Measurements from ENCODE around the gene CFAP77. TPM values are rescaled to one million over a fixed set of nuclear protein-coding genes. Genes with fewer than 3 reads are reported as not detected.

Gene CFAP77
- total RNA-seq, 2 donors from 2014 or later: 2.4 TPM; not detected in 1

DNA sequence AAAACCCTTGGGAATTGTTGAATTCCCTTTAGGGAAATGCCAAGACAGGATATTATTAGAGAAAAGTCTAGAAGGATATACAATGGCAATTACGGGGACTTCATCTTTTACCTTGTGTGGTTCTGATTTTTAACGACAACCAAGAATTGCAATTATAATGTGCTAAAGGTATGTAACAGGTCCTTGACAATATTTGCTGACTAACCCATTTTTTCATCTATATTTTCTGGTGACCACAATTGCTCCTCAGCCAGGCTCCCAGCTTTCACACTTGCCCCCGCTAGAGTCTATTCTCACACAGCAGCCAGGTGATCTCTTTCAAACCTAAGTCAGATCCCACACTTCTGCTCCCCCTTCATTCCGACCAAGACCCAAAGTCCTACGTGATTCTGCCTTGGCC, 206.7 kb downstream of the CFAP77 start:
- Histone ChIP-seq H3K27ac (no peak overlapping the region), H3K27me3 (replicated peaks; ENCODE audit: insufficient read depth) (no peaks in the 10 kb centered on the region), H3K4me1 (replicated peaks) (no peaks in the 10 kb centered on the region), H3K36me3 (peaks cover 0 to 4% of the 10 kb centered on the region in 2 donors), H3K4me3 (no peak overlapping the region), H3K9me3 (no peaks in the 10 kb centered on the region)
- DNase-seq (ENCODE audit: low spot score): no peak
- WGBS: 90% methylated on average over 5 of the region's 5 CpGs
- TF ChIP-seq POLR2AphosphoS5 (IDR thresholded peaks at IDR 0.05) (no peak), POLR2A (IDR thresholded peaks at IDR 0.05) (no peak)
- TF ChIP-seq, protein P1, sequence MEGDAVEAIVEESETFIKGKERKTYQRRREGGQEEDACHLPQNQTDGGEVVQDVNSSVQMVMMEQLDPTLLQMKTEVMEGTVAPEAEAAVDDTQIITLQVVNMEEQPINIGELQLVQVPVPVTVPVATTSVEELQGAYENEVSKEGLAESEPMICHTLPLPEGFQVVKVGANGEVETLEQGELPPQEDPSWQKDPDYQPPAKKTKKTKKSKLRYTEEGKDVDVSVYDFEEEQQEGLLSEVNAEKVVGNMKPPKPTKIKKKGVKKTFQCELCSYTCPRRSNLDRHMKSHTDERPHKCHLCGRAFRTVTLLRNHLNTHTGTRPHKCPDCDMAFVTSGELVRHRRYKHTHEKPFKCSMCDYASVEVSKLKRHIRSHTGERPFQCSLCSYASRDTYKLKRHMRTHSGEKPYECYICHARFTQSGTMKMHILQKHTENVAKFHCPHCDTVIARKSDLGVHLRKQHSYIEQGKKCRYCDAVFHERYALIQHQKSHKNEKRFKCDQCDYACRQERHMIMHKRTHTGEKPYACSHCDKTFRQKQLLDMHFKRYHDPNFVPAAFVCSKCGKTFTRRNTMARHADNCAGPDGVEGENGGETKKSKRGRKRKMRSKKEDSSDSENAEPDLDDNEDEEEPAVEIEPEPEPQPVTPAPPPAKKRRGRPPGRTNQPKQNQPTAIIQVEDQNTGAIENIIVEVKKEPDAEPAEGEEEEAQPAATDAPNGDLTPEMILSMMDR (IDR thresholded peaks at IDR 0.05): no peak
- intact Hi-C loops (cut with DNase I): no loop called here

- Histone ChIP-seq H3K9me3 (no peaks in the 10 kb centered on the region), H3K36me3 (peaks cover 0 to 4% of the 10 kb centered on the region in 2 donors), H3K4me3 (no peak overlapping the region), H3K27me3 (replicated peaks; ENCODE audit: insufficient read depth) (no peaks in the 10 kb centered on the region), H3K4me1 (replicated peaks) (no peaks in the 10 kb centered on the region), H3K27ac (no peak overlapping the region)
- intact Hi-C loops (cut with DNase I): no loop called here
- no peak for DNase-seq (ENCODE audit: low spot score)
- TF ChIP-seq POLR2AphosphoS5 (IDR thresholded peaks at IDR 0.05): no peak
- no peak for TF ChIP-seq POLR2A (IDR thresholded peaks at IDR 0.05)
- TF ChIP-seq, protein P1 (IDR thresholded peaks at IDR 0.05): no peak
- 76% methylated on average over 5 of the region's 5 CpGs for whole genome bisulfite sequencing
Observed at GRCh38 chr9:132622159-132622558, 212.1 kb downstream of the CFAP77 start.

Small RNA genes lying within 50 kb of the gene (small RNA-seq; reads per million reads assigned to genes)
- gene RNU5D-2P: 0 reads per million in 2 donors

Other genes starting within 250 kb of the CFAP77 start
- 10 to 100 TPM; 12.7 to 37.4 TPM for gene NTNG2, start 248.2 kb upstream of the CFAP77 start, total RNA-seq
- gene SETX, start 55.2 kb upstream of the CFAP77 start, total RNA-seq: 10 to 100 TPM; 51.8 to 69.0 TPM
- gene TTF1, start 3.4 kb upstream of the CFAP77 start, total RNA-seq: 10 to 100 TPM; 11.4 to 13.3 TPM
- gene BARHL1, start 172.4 kb downstream of the CFAP77 start, total RNA-seq: not detected

All from prostate gland (tissue), 2 donors.